ENCODE results near the gene SCYGR6. TPM values are rescaled to one million over a fixed set of nuclear protein-coding genes. Genes with fewer than 3 reads are reported as not detected.

The SCYGR6 gene
- total RNA-seq (2022) = not detected in 2 replicates
- Bru-seq, nascent RNA = not detected
- BruChase-seq, experiment 1, labeled RNA remaining after a 6-hour chase = not detected
- BruChase-seq, experiment 2, labeled RNA remaining after a 2-hour chase = not detected
- long read RNA-seq = 0 reads

- H3K4me1 Mint-ChIP-seq (ENCODE audit: insufficient read depth, unreplicated experiment) = no peaks in the 10 kb centered on the region
- intact Hi-C loops (cut with micrococcal nuclease) = no loop called here
- no peaks in the 10 kb centered on the region for H3K9me3 Mint-ChIP-seq (ENCODE audit: unreplicated experiment)
- H3K36me3 Mint-ChIP-seq (ENCODE audit: insufficient read depth, unreplicated experiment) = no peaks in the 10 kb centered on the region
- no peak for DNase-seq (ENCODE audit: unreplicated experiment)
- H3K4me3 Mint-ChIP-seq (ENCODE audit: unreplicated experiment) = no peak within 1 kb of the TSS
- POLR2A ChIA-PET = interaction anchor here (0.6 to 0.7 kb wide), 2 partner anchors 19 to 32 kb away, joined by 3 read pairs; no protein-coding TSS in a partner anchor
- TF ChIP-seq CTCF (IDR thresholded peaks at IDR 0.05; ENCODE audit: unreplicated experiment) = no peak
- CTCF ChIA-PET = interaction anchor here (1.3 to 2.0 kb wide), 2 partner anchors 41 to 67 kb away, joined by 4 to 5 read pairs; no protein-coding TSS in a partner anchor
- no peak within 1 kb of the TSS for H3K27ac Mint-ChIP-seq (ENCODE audit: low read depth, unreplicated experiment)
- no peaks in the 10 kb centered on the region for H3K27me3 Mint-ChIP-seq (ENCODE audit: insufficient read depth, unreplicated experiment)
- BruUV-seq (replicated peaks) = no TSS peak
Observed at GRCh38 chr2:227724394-227725039, at the start of gene SCYGR6. Gene SCYGR6, minus strand, starts transcription at chr2:227724757. Its CDS starts 0 bp downstream, at chr2:227724757.

GRCh38 chr2:227774011-227774624 lies 49.6 kb upstream of the SCYGR6 start:
- ChIA-PET CTCF (interaction anchor here (0.6 to 6.4 kb wide), 4 partner anchors 8 to 362 kb away, joined by 3 to 34 read pairs (median 8); no protein-coding TSS in a partner anchor), POLR2A (interaction anchor here (0.6 to 1.1 kb wide), 2 partner anchors 271 to 291 kb away, joined by 3 read pairs; no protein-coding TSS in a partner anchor)
- no peak overlapping the region for H3K27ac Mint-ChIP-seq (ENCODE audit: low read depth, unreplicated experiment)
- H3K36me3 Mint-ChIP-seq (ENCODE audit: insufficient read depth, unreplicated experiment) = peaks cover 7% of the 10 kb centered on the region
- no peak for DNase-seq (ENCODE audit: unreplicated experiment)
- no peak for TF ChIP-seq CTCF (IDR thresholded peaks at IDR 0.05; ENCODE audit: unreplicated experiment)
- H3K4me1 Mint-ChIP-seq (ENCODE audit: insufficient read depth, unreplicated experiment) = no peaks in the 10 kb centered on the region
- BruUV-seq (replicated peaks) = no TSS peak
- no peaks in the 10 kb centered on the region for H3K9me3 Mint-ChIP-seq (ENCODE audit: unreplicated experiment)
- intact Hi-C loops (cut with micrococcal nuclease) = no loop called here
- no peak overlapping the region for H3K4me3 Mint-ChIP-seq (ENCODE audit: unreplicated experiment)
- no peaks in the 10 kb centered on the region for H3K27me3 Mint-ChIP-seq (ENCODE audit: insufficient read depth, unreplicated experiment)

GRCh38 chr2:227772932-227773331 lies 48.4 kb upstream of the SCYGR6 start:
- Mint-ChIP-seq H3K4me1 (ENCODE audit: insufficient read depth, unreplicated experiment) (no peaks in the 10 kb centered on the region), H3K4me3 (ENCODE audit: unreplicated experiment) (no peak overlapping the region), H3K27me3 (ENCODE audit: insufficient read depth, unreplicated experiment) (no peaks in the 10 kb centered on the region), H3K9me3 (ENCODE audit: unreplicated experiment) (no peaks in the 10 kb centered on the region), H3K27ac (ENCODE audit: low read depth, unreplicated experiment) (no peak overlapping the region), H3K36me3 (ENCODE audit: insufficient read depth, unreplicated experiment) (peaks cover 7% of the 10 kb centered on the region)
- intact Hi-C loops (cut with micrococcal nuclease) = no loop called here
- DNase-seq (ENCODE audit: unreplicated experiment) = no peak
- TF ChIP-seq CTCF (IDR thresholded peaks at IDR 0.05; ENCODE audit: unreplicated experiment) = no peak
- no TSS peak for BruUV-seq (replicated peaks)
- POLR2A ChIA-PET = interaction anchor here (1.2 kb wide), 1 partner anchor 367 kb away, joined by 4 read pairs; no protein-coding TSS in a partner anchor
- CTCF ChIA-PET = interaction anchor here (1.0 to 6.4 kb wide), 2 partner anchors 90 to 114 kb away, joined by 3 to 34 read pairs; no protein-coding TSS in a partner anchor

- H3K4me3 Mint-ChIP-seq (ENCODE audit: unreplicated experiment) = no peak overlapping the region
- H3K36me3 Mint-ChIP-seq (ENCODE audit: insufficient read depth, unreplicated experiment) = peaks cover 6% of the 10 kb centered on the region
- BruUV-seq (replicated peaks) = no TSS peak
- H3K27ac Mint-ChIP-seq (ENCODE audit: low read depth, unreplicated experiment) = no peak overlapping the region
- no peaks in the 10 kb centered on the region for H3K27me3 Mint-ChIP-seq (ENCODE audit: insufficient read depth, unreplicated experiment)
- no peaks in the 10 kb centered on the region for H3K9me3 Mint-ChIP-seq (ENCODE audit: unreplicated experiment)
- no peak for DNase-seq (ENCODE audit: unreplicated experiment)
- ChIA-PET CTCF (interaction anchor here (0.6 to 6.4 kb wide), 3 partner anchors 25 to 113 kb away, joined by 3 to 34 read pairs (median 4); no protein-coding TSS in a partner anchor), POLR2A (no interaction called here)
- intact Hi-C loops (cut with micrococcal nuclease) = no loop called here
- TF ChIP-seq CTCF (IDR thresholded peaks at IDR 0.05; ENCODE audit: unreplicated experiment) = no peak
- H3K4me1 Mint-ChIP-seq (ENCODE audit: insufficient read depth, unreplicated experiment) = no peaks in the 10 kb centered on the region
Observed at GRCh38 chr2:227772197-227772661, 47.7 kb upstream of the SCYGR6 start.

All from MCF 10A (cell line).